HG02970 (cell line): ENCODE data around the gene ABLIM3.

Source experiments
- ATAC-seq: cut with Tn5 transposase; IDR thresholded peaks from one replicate; pipeline ENCODE4 v1.9.1; 2021; ENCODE audit warnings: mild to moderate bottlenecking, moderate library complexity, moderate number of reproducible peaks; ENCODE audit not compliant: unreplicated experiment, low FRiP score

ABLIM3 gene

GRCh38 chr5:149299451-149300054 lies 158.3 kb downstream of the ABLIM3 start:
- ATAC-seq: no peak

GRCh38 chr5:149300441-149300840 lies 159.1 kb downstream of the ABLIM3 start:
- no peak for ATAC-seq

DNA sequence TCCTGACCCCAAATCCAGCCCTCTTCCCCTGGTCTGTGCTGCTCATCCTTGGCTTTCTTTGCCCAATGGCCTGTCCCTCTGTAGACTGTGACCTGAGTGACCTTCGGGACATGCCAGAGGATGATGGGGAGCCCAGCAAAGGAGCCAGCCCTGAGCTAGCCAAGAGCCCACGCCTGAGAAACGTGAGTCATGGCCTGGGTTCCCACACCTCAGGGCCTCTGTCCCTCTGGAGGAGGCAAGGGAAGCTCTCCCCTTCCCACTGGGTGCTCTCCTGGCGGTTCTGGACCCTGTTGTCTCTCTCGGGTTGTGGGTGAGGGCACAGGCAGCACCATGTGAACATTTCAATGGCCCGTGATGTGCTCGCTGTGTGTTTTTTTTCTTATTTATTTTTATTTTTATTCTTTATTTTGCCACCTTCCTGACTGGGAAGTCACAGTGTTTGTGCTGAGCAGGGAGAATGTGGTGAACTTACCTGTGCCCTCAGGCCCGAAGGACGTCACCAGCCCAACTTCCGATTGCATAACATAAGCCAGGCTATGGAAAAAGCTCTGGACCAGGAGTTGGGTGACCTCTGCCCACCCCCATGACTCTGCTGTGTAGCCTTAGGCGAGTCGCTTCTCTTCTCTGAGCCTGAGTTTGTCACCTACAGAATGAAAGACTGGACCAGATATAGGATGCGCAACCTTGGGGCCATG lies 159.9 kb downstream of the ABLIM3 start:
- no peak for ATAC-seq

DNA sequence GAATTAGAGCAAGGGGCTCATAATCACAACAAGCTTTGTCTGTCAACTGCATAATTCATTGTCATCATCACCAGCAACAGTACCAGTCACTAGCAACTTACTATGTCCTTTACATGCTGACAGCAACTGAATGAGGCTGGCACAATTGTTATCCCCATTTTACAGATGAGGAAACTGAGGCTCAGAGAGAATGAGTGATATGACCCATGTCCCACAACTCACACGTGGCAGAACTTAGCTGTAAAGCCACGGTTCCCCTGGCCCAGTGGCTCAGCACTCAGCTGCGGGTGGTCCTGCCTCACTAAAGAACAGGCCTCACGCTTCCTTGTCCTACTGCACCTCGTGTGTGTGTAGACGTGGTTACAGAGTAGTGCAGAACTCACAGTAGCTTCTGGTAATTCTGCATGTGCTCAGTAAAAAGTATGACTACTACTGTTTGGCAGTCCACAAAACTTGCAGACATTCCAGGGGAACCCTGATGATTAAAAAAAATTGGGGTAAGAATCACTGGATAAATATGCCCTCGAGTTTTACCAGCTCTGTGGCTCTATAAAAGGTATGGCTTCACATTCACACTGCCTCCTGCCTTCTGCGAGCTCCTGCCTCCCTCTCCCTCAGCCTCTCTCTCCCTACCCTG lies 160.6 kb downstream of the ABLIM3 start:
- ATAC-seq: no peak

DNA sequence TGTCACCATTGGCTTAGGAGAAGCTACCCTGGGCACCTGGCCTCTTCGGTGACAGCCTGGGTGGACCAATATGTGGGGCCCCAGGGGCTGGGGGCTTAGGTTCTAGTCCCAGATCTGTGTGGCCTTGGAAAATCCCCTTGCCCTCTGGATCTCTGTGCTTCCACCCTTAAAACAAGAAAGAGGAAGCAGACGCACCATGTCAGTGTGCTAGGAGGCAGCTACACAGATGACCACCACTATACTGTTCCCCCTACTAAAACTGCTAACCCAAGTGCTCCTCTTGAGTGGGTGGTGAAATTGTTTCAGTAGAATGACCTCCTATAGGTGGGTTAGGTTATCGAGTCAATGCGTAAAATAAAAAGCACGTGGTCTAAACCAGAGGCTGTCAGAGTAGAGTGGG lies 161.3 kb downstream of the ABLIM3 start:
- ATAC-seq: no peak

DNA sequence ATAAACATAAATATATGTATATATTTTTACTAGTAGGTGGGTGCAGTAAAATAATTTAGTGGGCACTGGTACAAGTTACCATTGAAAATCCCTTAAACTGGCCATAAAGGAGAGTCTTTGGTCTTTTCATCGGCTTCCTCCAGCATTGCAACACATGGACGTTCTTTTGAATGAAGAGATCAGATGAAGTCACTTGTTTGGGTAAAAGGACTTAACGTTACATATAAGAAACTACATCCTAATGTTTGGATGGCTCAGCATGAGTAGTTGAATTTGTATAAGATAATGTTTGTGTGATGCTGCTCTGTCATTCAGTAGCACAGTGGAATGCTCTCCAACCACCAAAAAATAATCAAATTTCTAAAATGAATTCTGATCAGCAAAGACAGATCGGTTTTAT lies 161.9 kb downstream of the ABLIM3 start:
- no peak for ATAC-seq

GRCh38 chr5:149304195-149305078 lies 163.1 kb downstream of the ABLIM3 start:
- no peak for ATAC-seq

DNA sequence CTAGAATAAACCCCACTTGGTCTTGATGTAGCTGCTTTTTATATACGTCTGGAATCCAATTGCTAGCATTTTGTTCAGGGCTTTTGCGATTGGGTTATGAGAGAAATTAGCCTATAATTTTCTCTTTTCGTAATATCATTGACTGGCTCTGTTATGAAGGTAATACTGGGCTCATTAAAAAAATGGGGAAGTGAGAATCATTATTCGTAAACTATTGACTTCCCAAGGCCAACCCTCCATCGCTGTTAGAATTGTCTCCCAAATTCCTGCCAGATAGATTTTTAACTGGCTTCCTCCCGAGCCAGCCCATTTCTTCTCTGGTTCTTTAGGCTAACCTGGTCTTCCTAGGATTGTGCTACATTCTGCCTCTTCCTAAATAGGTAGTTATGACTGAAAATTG lies 168.1 kb downstream of the ABLIM3 start:
- no peak for ATAC-seq
